ENCODE measurements around the gene PLCL2. TPM values are rescaled to one million over a fixed set of nuclear protein-coding genes. Genes with fewer than 3 reads are reported as not detected.

PLCL2 gene
- polyA plus RNA-seq, 1 experiment = 1.9 TPM

DNA sequence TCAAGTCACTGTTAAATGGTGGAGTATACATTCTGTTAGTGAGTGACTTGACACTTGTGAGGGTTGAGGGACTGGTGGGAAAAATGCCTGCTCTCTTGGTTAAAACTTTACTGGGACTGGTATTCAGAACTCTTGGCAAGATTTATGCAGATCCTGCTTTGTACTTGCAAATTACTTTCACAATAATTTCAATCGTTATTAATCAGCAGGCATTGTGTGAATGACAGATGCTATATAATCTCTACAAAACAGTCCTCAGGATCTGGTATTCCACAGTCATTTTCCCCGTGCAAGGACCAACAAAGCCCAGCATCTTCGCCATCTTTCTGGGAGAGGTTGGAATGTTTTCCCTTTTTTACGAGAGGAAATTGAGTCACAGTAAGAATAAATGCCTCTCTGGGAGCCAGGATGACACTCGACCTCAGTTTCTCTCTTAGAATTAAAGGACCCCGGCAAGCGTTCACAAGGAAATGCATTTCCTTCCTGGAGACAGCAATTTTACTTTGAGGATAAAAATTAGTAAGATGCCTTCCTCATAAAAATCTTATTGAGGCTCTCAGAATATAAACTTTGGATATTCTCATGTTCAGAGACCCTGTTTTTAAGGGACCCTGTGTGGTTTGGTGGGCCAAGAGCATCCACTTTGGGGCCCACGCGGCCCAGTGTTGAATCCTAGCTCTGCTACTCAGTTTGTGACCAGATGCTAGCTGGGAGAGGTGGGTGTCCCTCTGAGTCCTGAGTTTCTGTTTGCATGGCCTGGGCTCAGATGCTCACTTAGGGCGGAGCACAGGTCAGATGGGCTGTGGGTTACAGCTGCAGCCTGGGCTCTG is 45.3 kb upstream of the PLCL2 start:
- TF ChIP-seq, protein P1, sequence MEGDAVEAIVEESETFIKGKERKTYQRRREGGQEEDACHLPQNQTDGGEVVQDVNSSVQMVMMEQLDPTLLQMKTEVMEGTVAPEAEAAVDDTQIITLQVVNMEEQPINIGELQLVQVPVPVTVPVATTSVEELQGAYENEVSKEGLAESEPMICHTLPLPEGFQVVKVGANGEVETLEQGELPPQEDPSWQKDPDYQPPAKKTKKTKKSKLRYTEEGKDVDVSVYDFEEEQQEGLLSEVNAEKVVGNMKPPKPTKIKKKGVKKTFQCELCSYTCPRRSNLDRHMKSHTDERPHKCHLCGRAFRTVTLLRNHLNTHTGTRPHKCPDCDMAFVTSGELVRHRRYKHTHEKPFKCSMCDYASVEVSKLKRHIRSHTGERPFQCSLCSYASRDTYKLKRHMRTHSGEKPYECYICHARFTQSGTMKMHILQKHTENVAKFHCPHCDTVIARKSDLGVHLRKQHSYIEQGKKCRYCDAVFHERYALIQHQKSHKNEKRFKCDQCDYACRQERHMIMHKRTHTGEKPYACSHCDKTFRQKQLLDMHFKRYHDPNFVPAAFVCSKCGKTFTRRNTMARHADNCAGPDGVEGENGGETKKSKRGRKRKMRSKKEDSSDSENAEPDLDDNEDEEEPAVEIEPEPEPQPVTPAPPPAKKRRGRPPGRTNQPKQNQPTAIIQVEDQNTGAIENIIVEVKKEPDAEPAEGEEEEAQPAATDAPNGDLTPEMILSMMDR (IDR thresholded peaks at IDR 0.05; ENCODE audit: insufficient read depth, low read depth, low read length) = no peak
- ChIA-PET CTCF (interaction anchor here (1.0 kb wide), 1 partner anchor 45 kb away, joined by 3 read pairs; no protein-coding TSS in a partner anchor), POLR2A (no interaction called here)
- Histone ChIP-seq H3K27me3 (ENCODE audit: control insufficient read depth, insufficient read depth, low read length) (no peaks in the 10 kb centered on the region), H3K36me3 (ENCODE audit: control insufficient read depth, insufficient read depth, low read length) (no peaks in the 10 kb centered on the region), H3K4me3 (ENCODE audit: low read depth, low read length) (no peak overlapping the region)
- DNase-seq (ENCODE audit: low read depth) = no peak

DNA sequence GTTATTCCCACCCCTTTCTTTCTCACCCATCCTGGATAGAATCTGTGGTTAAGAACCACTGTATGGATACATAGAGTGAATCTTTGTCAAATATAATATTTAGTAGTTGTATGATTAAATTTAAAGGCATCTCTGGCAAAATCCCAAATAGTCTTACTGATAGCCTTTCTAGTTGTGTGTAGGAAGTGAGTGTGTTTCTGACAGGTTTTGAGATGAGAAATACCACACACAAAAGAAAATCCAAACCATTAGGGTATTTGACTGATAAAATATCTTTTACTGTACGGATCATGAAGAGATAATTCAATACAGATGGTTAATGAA is 44.7 kb upstream of the PLCL2 start:
- ChIA-PET POLR2A (no interaction called here), CTCF (no interaction called here)
- TF ChIP-seq, protein P1 (IDR thresholded peaks at IDR 0.05; ENCODE audit: insufficient read depth, low read depth, low read length) = no peak
- DNase-seq (ENCODE audit: low read depth) = no peak
- H3K27me3 ChIP-seq (ENCODE audit: control insufficient read depth, insufficient read depth, low read length) = no peaks in the 10 kb centered on the region
- H3K4me3 ChIP-seq (ENCODE audit: low read depth, low read length) = no peak overlapping the region
- no peaks in the 10 kb centered on the region for H3K36me3 ChIP-seq (ENCODE audit: control insufficient read depth, insufficient read depth, low read length)

DNA sequence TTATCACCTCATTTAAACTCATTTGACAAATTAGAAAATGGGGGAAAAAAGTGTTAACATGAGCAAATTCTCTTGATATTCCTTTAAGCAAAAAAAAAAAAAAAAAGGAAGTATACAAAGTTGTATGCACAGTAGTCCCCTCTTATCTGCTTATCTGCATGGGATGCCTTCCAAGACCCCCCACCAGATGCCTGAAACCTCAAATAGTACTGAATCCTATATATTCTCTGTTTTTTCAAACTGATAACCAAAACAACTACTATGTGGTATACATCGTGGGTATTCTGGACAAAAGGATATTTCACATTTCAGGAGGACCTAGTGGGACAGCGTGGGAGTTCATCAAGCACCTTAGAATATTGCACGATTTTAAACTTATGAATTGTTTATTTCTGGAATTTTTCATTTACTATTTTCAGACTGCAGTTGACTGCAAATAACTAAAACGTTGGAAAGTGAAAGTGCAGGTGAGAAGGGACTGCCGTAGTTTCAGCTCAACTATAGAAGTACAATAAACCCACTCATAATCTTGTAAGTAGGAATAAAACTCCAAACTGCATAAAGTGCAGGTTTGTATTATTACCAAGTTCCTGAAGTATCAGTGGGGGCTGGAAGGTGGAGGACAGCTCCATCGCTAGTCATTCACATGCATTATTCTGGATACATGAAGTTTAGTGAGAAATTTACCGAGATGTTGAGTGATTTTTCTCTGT is 43.6 kb upstream of the PLCL2 start:
- TF ChIP-seq, protein P1 (IDR thresholded peaks at IDR 0.05; ENCODE audit: insufficient read depth, low read depth, low read length) = no peak
- H3K27me3 ChIP-seq (ENCODE audit: control insufficient read depth, insufficient read depth, low read length) = no peaks in the 10 kb centered on the region
- POLR2A ChIA-PET = no interaction called here
- H3K4me3 ChIP-seq (ENCODE audit: low read depth, low read length) = no peak overlapping the region
- DNase-seq (ENCODE audit: low read depth) = no peak
- no peaks in the 10 kb centered on the region for H3K36me3 ChIP-seq (ENCODE audit: control insufficient read depth, insufficient read depth, low read length)
- CTCF ChIA-PET = no interaction called here

DNA sequence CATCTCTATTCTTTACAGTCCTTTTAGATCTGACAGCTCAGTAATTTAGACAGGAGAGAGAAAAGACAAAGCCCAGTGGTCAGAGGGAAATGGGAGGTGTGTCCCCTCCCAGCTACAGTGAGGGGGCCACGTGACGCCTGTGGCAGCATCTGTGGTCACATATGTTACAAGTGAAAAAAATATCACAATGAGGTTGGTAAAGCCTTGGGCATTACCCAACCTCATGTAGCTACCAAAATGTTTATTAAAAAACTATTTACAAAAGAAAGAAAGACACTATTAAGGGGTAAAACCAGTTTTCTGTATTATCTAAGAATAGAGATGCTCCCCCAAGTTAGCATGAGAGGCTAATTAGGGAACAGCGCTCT is 42.9 kb upstream of the PLCL2 start:
- Histone ChIP-seq H3K36me3 (ENCODE audit: control insufficient read depth, insufficient read depth, low read length) (no peaks in the 10 kb centered on the region), H3K27me3 (ENCODE audit: control insufficient read depth, insufficient read depth, low read length) (no peaks in the 10 kb centered on the region), H3K4me3 (ENCODE audit: low read depth, low read length) (no peak overlapping the region)
- DNase-seq (ENCODE audit: low read depth) = no peak
- ChIA-PET CTCF (no interaction called here), POLR2A (no interaction called here)
- TF ChIP-seq, protein P1 (IDR thresholded peaks at IDR 0.05; ENCODE audit: insufficient read depth, low read depth, low read length) = no peak

DNA sequence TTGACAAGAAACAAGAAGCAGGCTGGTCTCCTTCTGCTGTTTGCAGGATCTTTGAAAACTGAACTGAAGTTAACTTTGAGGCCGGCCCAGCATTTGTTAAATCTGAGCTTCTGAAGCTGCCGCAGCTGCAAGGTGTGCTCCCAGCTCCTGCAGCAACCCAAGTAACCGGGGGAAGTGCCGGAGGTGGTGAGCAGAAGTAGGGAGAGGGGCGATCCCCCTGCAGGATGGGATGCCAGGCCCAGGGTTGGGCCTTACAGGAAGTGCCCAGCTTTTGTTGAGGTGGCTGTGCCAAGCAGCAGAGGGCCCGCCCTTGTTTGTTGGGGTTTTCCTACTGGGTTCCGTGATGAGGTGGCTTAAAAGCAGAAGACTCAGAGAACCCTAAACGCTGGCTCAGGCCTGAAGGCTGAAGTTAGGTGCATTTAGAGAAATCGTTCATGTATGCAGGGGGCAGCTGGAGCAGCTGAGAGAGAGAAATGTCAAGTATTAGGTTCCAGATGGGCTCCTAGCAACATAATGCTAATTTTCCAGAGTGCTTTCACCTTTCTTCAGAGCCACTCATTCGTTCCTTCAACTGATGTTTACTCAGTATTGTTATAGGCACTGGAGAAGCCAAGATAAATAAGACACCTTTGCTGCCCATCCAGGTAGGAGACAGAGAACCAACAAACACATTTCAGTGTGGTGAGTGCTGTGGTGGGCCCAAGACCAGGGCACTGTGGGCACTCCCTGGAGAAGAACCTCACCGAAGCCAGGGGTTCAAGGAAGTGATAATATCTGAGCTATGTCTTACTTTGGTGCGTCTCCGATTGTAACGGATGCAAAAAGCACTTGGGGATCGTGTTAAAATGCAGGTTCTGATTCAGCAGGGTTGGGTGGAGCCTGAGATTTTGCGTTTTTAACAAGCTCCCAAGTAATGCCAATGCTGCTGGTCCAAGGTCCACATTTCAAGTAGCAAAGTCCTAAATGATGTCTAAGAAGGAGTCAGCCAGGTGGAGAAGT is 42.2 kb upstream of the PLCL2 start:
- no peak for DNase-seq (ENCODE audit: low read depth)
- CTCF ChIA-PET = no interaction called here
- Histone ChIP-seq H3K36me3 (ENCODE audit: control insufficient read depth, insufficient read depth, low read length) (no peaks in the 10 kb centered on the region), H3K4me3 (ENCODE audit: low read depth, low read length) (no peak overlapping the region), H3K27me3 (ENCODE audit: control insufficient read depth, insufficient read depth, low read length) (no peaks in the 10 kb centered on the region)
- POLR2A ChIA-PET = no interaction called here
- TF ChIP-seq, protein P1 (IDR thresholded peaks at IDR 0.05; ENCODE audit: insufficient read depth, low read depth, low read length) = no peak
